Activated gamma-delta T cell treated with anti-CD3 and anti-CD28 coated beads, Interleukin-2, amount 50 U/mL, for 16 hours (primary cell): ENCODE data around the gene PALLD.
"Not testable (repeated sequence)": the region's sequence is repeated elsewhere in the genome, so short reads cannot be mapped to it uniquely, and the experiment has no call there.

Source experiments
- DNase-seq: peaks from one replicate; pipeline ENCODE4 v3.0.0-alpha.2; 2020; ENCODE audit warnings: low read depth

The PALLD gene

DNA sequence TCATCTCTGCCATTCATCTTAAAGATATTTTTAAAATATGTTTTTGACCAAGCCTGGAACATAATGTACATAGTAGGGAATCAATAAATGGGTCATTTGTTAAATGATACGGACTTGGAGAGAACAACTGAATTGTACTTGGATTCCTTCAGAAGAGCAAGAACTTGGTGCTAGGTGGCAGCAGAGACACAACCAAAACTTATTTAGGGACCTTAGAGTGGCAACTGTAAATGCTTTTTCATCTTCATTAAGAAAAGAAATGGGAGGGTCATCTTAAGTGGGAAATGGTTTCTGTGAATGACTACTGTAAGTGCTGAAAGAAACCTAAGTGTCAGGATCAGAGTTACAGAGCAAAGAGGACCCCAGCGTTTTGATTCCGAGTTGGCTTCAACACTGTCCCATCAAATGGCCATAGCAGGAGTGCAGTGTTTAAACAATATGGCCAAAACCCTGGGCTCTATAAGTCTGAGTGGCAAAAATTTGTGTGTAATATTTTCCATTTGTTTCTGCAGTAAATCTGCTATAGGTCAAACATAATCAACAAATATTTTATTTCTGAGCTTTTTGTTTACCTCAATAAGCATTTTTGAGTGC lies 213.6 kb downstream of the PALLD start:
- no peak for DNase-seq

DNA sequence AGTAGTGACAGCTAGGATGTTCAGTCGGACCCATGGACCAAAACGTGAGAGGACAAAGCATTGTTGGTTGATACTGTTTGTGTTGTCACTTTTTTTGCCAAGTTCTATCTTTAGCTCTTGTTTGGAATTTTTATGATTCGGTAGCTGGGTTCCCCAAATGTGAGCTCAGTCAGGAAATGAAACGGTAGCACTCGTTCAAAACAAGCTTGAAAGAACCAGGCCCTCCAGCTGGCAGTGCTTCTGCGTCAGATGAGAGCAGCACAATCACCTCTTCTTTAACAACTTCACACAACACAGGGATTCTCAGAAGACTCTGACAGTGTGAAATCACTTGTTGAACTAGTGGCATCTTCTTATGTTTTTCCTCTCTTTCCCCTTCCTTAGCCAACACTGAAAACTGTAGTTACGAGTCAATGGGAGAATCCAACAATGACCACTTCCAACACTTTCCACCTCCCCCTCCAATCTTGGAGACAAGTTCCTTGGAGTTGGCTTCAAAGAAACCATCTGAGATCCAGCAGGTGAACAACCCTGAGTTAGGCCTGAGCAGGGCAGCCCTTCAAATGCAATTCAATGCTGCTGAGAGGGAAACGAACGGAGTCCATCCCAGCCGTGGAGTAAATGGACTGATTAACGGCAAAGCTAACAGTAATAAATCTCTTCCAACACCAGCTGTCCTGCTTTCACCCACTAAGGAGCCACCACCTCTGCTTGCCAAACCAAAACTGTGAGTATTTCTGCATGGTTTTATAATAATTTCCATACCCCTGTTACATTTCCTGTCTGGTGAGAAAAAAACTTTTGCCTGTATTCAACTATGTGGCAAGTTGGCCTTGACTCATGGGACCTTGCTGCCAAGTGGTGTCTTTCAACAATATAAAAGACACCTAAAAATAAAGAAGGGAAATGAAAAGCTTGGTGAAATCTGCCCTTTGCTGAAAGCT lies 214.6 kb downstream of the PALLD start:
- DNase-seq: no peak

DNA sequence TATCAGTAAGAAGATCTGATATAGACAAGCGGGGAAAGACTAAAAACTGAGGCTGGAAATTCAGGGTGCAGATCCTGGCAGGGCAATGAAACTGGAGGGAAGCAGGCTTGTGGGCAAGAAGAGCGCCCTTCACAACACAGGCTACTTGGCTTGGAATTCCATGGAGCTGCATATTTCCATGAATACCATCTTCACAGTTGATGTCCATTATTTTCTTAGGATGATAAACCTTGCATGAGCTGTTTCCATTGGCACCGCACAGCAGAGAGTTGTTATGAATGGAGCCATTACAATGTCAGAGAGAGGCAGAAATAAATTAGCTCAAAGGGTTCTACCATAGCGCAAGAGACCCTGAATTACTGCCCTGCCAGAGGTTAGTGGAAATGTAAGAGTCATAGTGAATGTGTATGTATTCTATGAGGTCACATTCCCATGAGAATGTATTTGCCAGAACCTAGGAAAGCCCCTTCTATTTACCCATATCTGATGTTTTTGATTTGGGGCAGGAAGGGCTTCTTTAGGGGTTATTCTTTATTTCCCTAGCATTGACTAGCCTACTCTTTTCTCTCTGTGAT lies 215.6 kb downstream of the PALLD start:
- no peak for DNase-seq

DNA sequence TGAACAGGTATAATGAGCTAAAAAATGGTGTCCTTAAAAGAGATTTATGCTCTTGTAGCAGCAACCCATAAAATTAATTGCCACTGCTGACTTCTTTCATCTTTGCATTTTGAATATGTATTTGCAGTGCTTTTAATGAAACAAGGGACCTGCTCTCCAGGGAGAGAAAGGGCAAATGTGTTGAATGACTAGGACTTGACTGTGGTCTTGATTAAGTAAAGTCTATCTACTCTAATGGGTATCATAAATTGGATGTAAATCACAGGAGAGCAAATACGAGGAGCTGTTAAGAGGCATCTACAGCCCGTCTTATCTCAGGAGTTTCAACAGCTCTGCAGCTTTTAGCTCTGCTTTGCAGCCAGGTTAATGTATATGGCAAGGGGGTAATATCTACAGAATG lies 216.4 kb downstream of the PALLD start:
- no peak for DNase-seq

DNA sequence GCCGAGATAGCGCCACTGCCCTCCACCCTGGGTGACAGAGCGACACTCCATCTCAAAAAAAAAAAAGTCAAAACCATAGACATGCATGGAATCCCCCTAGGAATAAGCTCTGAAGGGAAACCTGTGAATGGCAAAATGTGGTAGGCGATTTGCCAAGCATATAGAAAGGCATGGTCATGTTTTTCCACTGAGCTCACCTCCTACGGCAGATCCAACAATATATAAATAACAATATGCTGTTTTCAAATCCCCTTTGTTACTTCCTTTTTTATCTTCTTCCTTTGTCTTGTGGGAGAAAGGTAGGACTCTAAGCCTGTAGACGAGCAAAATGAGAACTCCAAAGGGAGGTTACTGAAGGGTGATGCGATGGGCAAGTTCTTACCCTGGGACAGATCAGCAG lies 219.0 kb downstream of the PALLD start:
- DNase-seq: no peak

DNA sequence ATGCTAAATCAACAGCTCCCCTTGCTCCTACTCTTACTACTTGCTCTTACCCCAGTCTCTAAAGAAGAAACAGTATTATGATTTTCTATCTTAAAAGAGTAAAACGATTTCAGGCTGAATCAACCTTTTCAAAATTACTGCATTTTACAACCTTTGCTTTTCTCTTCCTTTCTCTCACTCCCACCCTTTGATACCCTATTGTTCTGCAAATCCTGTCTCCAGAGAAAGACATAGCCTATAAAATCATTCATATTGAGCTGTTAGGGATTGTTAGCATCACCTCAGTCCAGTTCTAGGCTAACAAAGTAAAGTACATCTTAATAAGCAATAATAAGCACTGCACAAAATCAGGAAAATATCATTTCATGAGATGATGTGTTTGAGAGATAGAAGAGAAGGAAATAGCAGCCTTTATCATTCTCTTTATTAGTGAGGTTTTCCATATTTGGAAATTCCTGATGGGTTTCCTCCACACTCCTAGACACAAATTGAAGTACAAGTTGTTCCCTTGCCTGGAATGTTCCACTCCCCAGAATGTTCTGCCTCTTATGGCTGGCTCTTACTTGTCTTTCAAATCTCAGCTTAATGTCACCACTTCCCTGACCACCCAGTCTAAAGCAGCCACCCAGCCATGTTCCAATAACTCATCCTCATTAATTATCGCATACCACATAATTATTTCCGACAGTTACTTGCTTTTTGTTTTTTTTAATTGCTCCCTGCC lies 219.7 kb downstream of the PALLD start:
- no peak for DNase-seq

DNA sequence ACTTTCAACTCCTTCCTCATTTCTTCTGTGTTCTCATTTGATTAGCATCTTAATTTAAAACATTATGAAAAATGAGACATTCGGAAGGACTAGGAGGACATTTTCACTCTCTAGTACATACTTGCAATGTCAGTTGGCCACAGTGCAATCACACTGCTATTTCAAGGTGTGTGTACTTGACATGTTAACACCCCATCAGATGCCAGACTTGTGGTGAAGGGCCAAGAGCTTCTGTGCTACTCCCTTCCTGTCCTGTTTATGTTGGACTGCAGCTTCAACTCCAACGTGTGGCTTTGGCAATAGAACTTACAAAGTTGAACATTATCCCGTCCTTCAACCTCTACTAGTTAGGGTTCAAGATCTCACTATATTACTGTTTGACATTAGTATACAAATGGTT lies 221.0 kb downstream of the PALLD start:
- no peak for DNase-seq

DNA sequence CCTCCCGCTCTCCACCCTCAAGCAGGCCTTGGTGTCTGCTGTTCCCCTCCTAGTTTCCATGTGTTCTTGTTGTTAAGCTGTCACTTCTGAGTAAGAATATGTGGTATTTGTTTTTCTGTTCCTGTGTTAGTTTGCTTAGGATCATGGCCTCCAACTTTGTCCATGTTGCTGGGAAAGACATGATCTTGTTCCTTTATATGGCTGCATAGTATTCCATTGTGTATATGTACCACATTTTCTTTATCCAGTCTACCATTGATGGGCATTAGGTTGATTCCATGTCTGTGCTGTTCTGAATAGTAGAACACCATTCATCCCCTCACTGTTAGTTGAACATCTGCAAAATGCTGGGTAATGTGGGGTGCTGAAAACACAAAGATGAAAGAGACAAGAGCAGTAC lies 222.9 kb downstream of the PALLD start:
- no peak for DNase-seq

DNA sequence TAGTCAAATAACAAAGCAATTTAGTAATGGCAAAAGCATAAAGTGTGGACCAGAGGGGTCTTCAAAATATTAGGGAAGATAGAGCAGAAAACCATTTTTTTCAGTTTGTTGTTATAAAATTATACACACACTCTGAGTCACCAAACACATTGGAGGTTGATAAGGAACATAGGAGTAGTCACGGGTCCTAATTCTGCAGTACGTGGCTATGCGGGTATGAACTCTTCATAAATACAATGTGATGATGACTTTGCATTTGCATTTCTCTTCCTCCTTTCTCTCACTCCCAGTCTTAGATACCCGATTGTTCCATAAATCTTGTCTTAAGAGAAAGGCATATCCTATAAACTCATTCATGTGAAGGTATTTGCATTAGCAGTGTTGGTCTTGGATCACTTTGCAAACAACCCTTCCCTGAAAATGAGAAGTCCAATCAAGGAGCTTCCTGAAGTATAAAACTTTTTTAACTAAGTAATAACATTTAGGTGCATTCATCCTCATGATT lies 223.6 kb downstream of the PALLD start:
- no peak for DNase-seq

DNA sequence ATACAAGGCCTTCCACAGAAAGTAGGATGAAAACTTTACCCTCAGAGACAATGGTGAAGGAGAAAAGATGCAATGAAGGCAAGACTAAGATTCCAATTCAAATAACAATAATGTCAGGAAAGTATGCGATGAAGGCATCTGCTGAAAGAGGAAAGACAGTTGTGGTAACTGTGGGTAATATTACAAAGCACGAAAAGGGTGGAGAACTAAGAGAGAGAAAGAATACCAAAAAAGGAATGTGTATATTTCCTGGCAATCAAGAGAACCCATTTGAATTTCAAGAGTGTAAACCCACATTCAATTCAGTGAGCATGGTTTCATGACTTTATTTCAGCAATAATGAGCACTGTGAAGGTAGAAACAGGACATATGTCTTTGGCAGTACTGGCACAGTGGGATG lies 225.5 kb downstream of the PALLD start:
- no peak for DNase-seq

DNA sequence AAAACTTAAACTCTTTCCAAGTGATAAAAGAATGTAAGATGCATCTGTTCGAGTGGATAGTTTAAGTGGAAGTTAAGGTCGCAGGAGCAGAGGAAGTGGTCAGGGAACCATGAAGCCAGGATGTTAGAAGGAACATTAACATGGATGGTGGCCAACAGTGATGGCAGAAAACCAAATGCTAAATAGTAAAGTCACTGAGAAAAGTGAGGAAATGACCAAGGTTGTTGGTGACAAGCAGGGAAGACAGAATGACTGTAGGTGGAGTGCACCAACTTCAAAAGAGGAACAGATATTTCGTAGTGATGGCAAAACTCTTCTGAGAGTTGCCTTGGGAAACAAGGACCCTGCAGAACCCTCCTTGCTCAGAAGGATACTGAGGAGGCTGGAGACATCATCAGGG lies 226.2 kb downstream of the PALLD start:
- no peak for DNase-seq

DNA sequence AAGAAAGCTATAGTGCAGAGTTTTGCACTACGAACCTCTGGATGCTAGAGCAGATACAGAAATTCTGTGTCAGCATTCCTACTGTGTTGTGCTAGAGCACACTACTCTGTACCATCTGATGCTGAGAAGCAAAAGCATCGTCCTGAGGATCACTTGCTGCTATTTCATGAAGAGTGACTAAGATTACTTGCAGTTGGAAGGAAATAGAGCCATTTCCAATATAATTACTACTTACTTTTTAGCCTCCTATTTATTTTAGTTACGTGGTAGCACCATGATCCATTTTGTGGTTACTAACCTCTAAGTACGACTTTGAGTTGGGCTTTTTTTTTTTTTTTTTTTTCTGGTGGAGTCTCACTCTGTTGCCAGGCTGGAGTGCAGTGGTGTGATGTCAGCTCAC lies 226.7 kb downstream of the PALLD start:
- no peak for DNase-seq

DNA sequence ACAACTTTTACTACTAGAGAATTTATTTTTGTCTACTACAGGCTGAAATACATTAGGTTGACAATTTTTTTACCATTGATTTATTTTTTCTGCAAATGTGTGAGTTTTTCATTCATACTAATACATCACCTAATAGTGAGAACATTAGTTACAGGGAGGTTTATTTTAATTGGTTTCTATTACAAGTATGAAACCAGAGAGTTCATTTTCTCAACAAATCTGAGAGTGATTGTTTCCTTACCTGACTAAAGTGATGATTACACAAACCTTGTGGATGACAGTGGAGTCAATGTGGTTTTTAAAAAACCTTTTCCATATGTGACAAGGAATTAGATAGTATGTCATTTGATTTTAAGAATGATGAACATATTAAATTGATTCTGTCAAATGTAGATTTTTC lies 227.4 kb downstream of the PALLD start:
- DNase-seq: no peak

DNA sequence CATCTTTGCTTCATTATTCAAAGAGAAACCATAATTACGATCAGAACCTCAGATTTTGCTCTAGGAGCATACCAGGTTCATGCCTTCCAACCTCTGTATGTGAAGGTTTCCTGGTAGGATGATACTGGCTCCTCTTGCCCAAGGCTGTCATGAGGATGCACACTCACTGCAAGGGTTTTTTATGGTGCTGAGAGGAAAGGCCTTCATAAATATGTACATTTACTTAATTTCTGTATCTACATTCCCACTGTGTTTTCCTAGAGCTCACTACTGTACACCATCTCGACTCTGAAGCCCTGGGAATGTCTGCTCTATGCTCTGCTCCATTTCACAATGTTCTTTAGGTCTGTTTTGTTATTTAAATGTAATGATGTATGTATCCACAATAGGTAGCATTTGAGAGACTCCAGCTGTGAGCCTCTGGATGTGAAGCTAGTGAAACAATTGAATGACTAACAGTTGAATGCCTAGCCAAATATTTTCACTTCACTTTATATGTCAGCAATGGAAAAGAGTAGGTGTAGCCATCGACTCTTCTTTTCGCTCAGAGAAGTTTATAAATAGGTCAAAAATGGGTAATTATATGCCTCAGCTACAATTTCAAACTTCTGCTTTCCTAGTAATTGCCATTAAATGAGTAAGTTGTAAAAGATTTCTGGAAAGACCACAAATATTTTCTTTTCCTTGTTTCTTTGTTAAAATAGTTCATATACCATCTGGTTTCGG lies 228.0 kb downstream of the PALLD start:
- no peak for DNase-seq

DNA sequence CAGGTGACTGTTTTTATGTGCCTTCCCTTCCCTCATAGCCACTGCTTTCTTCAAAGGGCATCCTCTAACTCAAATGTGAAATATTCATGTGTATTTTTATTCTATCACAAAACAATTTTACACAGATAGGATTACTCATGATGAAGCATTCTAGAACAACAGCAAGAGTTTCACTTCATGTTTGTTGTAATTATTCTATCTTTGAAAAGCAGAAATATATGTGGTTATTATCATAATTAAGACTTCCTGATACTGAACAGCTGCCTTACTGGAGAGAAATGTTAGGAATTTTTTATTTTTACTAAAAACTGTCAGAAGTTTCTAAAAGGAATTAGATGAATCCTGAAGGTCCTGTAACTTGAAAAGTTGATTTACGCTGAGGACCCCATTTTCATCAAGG lies 229.1 kb downstream of the PALLD start:
- no peak for DNase-seq

DNA sequence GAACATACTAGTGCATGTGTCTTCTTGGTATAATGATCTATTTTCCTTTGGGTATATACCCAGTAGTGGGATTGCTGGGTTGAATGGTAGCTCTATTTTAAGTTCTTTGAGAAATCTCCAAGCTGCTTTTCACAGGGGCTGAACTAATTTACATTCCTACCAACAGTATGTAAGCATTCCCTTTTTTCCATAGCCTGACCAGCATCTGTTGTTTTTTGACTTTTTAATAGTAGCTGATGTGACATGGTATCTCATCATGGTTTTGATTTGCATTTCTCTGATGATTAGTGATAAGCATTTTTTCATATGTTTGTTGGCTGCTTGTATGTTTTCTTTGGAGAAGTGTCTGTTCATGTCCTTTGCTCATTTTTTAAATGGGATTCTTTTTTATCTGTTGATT lies 230.3 kb downstream of the PALLD start:
- not testable (repeated sequence) for DNase-seq

DNA sequence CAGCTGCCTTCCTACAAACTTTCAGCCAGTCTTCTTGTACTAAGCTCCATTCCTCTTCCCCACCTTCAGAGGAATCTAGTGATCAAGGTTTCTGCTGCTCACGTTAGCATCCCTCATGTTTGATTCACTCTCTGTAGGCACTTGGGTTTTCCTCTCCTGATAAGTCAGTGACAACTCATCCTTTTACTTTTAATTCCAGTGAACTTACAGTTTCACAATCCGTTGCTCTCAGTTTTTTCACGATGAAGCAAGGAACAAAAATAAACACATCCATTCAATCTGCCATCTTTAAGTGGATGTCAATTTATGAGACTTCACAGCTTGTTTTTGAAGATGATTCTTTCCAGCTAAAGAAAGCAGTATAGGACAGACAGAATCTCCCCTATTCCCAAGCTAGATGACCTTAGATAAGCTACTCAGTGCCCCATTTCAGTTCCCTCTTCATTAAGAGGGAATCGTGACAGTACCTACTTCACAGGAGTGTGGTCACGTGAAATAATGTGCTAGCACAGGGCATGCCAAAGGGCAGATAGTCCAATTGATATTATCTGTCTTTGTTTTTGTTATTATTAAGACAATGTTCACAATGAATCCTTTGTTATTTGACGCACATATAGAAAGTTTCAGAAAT lies 234.3 kb downstream of the PALLD start:
- no peak for DNase-seq

DNA sequence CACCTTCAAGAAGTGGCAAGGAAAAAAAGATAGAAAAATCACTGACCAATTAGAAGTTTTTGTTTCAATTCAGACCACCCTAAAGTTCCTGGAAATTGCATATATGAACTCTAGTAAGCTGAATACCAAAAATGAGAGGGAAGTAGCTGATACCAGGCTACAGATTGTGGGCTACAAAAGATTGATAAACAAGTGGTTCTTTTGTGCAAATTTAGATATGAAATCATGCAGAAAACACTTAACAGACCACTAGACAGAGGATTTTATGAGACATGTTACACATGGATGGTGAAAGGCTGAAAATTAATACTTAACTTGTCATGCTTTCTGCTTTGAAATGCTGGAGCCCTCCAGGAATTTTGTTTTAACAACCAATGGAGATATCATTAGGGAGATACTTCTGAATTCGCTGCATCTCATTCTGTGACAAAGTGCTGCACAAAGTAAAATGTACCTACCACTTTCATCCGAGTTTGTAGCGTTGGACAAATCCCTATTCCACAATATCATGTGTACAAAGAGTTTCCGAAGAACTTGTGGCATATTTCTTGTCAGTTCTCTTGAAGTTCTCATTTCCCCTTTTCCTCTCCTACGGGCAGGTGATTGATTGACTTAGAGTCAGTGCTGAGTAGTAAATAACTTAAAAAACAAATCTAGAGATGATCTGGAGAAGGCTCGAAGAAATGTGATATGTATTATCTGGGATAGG lies 235.0 kb downstream of the PALLD start:
- DNase-seq: no peak

DNA sequence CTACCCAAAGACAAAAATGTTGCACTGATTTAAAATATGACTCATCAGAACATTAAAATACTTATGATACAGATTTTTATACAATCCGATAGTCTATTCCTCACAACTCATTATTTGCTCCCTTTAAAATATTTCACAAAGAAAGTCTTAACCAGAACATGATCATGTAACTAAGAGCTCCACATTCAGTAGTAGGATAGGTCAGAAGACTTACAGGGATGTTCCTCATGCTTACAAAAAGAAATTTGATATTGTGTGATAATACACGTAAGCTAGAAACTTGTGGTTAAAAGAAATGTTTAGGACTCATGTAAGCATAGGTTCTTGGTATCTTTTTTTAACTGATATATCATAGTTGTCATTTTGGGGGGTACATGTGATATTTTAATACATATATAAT lies 235.9 kb downstream of the PALLD start:
- DNase-seq: no peak
